GF-D8 (cell line): ENCODE measurements around the gene HLA-B.
"Not testable (repeated sequence)": the region's sequence is repeated elsewhere in the genome, so short reads cannot be mapped to it uniquely, and the experiment has no call there.

ENCODE experiments used
- DNase-seq: peaks from one replicate; lab custom pipeline; 2025; lab: John Stamatoyannopoulos, UW

Gene HLA-B

GRCh38 chr6:31383149-31383548 is 26.2 kb upstream of the HLA-B start:
- no peak for DNase-seq

- no peak for DNase-seq
Measured at GRCh38 chr6:31381666-31382065, 24.7 kb upstream of the HLA-B start.

- no peak for DNase-seq
Measured at GRCh38 chr6:31379850-31380249, 22.9 kb upstream of the HLA-B start.

GRCh38 chr6:31378721-31379103 is 21.7 kb upstream of the HLA-B start:
- no peak for DNase-seq

GRCh38 chr6:31378062-31378720 is 21.2 kb upstream of the HLA-B start:
- no peak for DNase-seq

GRCh38 chr6:31377029-31377428 is 20.1 kb upstream of the HLA-B start:
- DNase-seq, result no peak

- DNase-seq, result no peak
Measured at GRCh38 chr6:31375699-31376098, 18.7 kb upstream of the HLA-B start.

GRCh38 chr6:31374118-31374517 is 17.1 kb upstream of the HLA-B start:
- DNase-seq, result not testable (repeated sequence)

- DNase-seq, result no peak
Measured at GRCh38 chr6:31368461-31368860, 11.5 kb upstream of the HLA-B start.

GRCh38 chr6:31366693-31367470 is 9.9 kb upstream of the HLA-B start:
- DNase-seq, result peak; percentile 33

GRCh38 chr6:31365864-31366263 is 8.9 kb upstream of the HLA-B start:
- DNase-seq, result no peak

GRCh38 chr6:31363811-31364210 is 6.8 kb upstream of the HLA-B start:
- no peak for DNase-seq

- DNase-seq, result no peak
Measured at GRCh38 chr6:31362751-31363150, 5.8 kb upstream of the HLA-B start.

- no peak for DNase-seq
Measured at GRCh38 chr6:31359581-31359980, 2.6 kb upstream of the HLA-B start.

GRCh38 chr6:31358302-31358701 is 1.3 kb upstream of the HLA-B start:
- DNase-seq, result no peak

GRCh38 chr6:31357886-31358285 is 907 bp upstream of the HLA-B start:
- DNase-seq, result no peak

GRCh38 chr6:31356216-31356945 is 598 bp downstream of the HLA-B start:
- no peak for DNase-seq

- DNase-seq, result no peak
Measured at GRCh38 chr6:31355583-31355948, 1.4 kb downstream of the HLA-B start.

- no peak for DNase-seq
Measured at GRCh38 chr6:31354864-31355582, 2.0 kb downstream of the HLA-B start.

GRCh38 chr6:31354158-31354863 is 2.7 kb downstream of the HLA-B start:
- no peak for DNase-seq

- no peak for DNase-seq
Measured at GRCh38 chr6:31353384-31353945, 3.5 kb downstream of the HLA-B start.
